GM13976 (cell line): ENCODE data around the gene KDM1A.
A peak's percentile ranks its signal among the peaks of the same experiment; 100 is the strongest.

Experiments
- DNase-seq: peaks from one replicate; pipeline ENCODE4 v3.0.0; 2012; ENCODE audit warnings: low spot score
- in situ Hi-C: fragments of 300-500 bp; cut with MboI; formaldehyde crosslinking; loops from one replicate; pipeline ENCODE4 v1.12.0; 2022; ENCODE audit warnings: low sequenced_read_pairs, mixed read lengths, inconsistent platforms; ENCODE audit not compliant: unreplicated experiment
- TF ChIP-seq, protein P1 (sequence below): IDR thresholded peaks from 2 replicates; pipeline ENCODE4 v1.5.1; 2012; ENCODE audit warnings: borderline replicate concordance, mild to moderate bottlenecking; ENCODE audit not compliant: insufficient read depth; ENCODE audit errors: extremely low read depth, missing control alignments, control extremely low read depth

The KDM1A gene

DNA sequence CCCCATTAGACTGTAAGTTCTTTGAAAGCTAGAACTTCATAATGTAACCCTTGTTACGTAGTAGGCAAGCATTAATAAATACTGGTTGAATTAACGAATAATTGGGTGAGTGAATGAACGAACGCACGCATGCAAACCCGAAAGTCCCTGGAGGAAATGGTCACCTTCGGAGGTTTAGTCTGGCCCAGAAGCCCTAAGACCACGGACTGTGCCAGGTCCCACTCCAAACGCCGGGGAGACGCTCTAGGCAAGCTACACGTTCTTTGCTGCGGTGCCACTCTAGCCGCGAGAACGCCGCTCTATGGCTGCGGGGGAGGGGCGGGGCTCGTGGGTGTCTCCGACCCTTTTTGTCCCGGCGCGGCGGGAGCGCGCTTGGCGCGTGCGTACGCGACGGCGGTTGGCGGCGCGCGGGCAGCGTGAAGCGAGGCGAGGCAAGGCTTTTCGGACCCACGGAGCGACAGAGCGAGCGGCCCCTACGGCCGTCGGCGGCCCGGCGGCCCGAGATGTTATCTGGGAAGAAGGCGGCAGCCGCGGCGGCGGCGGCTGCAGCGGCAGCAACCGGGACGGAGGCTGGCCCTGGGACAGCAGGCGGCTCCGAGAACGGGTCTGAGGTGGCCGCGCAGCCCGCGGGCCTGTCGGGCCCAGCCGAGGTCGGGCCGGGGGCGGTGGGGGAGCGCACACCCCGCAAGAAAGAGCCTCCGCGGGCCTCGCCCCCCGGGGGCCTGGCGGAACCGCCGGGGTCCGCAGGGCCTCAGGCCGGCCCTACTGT, at the start of gene KDM1A:
Gene KDM1A (plus strand): TSS at position 375 of the 769 bp plus-strand sequence. CDS start 129 bp downstream, at position 504.
- peak; percentile 94 for DNase-seq
- in situ Hi-C loops: no loop called here
- TF ChIP-seq, protein P1, sequence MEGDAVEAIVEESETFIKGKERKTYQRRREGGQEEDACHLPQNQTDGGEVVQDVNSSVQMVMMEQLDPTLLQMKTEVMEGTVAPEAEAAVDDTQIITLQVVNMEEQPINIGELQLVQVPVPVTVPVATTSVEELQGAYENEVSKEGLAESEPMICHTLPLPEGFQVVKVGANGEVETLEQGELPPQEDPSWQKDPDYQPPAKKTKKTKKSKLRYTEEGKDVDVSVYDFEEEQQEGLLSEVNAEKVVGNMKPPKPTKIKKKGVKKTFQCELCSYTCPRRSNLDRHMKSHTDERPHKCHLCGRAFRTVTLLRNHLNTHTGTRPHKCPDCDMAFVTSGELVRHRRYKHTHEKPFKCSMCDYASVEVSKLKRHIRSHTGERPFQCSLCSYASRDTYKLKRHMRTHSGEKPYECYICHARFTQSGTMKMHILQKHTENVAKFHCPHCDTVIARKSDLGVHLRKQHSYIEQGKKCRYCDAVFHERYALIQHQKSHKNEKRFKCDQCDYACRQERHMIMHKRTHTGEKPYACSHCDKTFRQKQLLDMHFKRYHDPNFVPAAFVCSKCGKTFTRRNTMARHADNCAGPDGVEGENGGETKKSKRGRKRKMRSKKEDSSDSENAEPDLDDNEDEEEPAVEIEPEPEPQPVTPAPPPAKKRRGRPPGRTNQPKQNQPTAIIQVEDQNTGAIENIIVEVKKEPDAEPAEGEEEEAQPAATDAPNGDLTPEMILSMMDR: peak; percentile 39

DNA sequence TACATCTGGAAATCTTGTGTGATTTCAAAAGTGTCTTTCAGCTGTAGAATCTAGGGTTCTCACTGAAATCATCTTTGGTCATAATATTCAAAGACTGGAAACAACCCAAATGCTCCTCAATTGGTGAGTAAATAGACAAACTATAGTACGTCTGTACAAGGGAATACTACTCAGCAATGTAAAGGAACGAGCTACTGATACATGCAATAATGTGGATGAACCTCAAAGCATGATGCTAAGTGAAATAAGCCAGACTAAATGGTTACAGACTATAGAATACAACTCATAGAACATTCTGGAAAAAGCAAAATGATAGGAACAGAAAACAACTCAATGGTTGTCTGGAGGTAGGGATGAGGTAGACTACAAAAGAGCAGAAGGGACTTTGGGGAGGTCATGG, 49.2 kb upstream of the KDM1A start:
- no peak for DNase-seq
- in situ Hi-C loops: loop anchor here (10.0 kb wide), 1 partner anchor 125 kb away; no protein-coding TSS in a partner anchor
- TF ChIP-seq, protein P1: no peak

DNA sequence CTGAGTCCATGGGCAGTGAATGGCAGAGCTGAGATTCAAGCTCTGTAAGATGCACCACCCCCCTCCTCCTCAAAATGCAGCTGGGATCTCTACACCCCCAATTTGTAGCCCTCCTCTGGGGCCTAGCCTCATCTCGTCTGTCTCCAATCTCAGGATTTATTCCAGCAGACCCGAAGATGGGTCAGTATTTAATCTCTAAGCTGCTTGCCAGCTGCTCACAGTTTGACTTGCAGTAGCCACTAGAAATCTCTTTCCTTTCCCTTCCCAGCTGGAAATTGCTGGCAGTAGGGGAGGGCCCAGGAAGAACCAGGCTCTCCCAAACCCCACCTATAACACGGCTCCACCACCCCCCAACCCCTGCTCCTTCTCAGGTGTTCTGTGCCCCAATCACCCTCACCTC, 48.1 kb upstream of the KDM1A start:
- DNase-seq: no peak
- TF ChIP-seq, protein P1: no peak
- in situ Hi-C loops: loop anchor here (10.0 kb wide), 1 partner anchor 124 kb away; no protein-coding TSS in a partner anchor

DNA sequence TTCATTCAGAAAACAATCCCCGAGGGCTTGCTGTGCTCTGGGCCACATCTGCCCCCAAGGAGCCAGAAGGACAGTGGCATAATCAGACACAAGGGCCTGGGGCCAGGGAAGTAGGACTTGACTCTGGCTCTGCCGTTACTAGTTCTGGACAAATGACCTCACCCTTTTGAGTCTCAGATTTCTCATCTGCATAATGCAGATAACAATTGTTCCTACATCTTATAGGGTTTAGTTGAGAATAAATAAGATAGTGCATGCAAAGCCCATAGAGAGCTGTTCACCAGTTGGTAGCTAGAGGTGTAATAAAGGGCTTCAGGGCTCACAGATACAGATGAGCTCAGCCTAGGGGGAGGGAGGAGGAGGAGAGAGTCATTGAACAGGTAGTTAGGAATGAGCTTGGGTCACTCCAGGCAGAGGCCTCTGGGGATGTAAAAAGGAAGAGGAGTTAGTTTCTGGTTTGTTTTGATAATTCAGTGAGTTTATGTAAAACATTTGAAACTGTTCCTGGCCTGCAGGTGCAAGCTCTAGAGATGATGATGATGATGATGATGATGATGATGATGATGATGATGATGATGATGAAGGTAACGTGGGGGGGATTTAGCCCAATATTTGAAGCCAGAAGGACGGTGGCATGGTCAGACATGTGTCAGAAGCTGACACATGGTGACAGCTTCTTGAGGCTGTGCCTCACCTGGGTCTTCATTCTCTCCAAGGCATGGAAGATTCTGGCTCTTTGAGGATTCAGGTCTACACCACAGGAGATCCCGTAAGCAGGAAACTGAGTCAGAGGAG, 47.5 kb upstream of the KDM1A start:
- TF ChIP-seq, protein P1: no peak
- DNase-seq: no peak
- in situ Hi-C loops: loop anchor here (10.0 kb wide), 1 partner anchor 123 kb away; no protein-coding TSS in a partner anchor

DNA sequence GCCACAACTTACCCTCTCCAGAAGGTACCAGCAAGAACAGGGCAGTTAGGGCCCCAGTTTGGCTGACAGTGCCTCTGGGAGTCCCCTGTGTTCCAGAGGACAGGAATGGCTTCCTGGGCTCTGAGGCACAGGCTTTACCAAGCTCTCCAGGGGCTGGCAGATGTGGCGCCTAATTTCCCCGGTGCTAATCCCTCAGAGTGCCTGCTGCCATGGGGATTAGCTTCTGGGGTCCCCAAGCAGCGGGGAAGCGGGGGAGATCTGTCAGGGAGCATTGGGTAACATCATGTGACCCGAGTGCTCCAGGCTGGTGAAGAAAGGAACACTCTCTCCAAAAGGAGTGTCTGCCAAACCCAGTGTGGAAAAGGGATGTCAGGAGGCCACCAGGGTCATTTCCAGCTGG, 46.5 kb upstream of the KDM1A start, which contains the start of gene LACTBL1:
Gene LACTBL1 (minus strand): TSS at position 107 of the 400 bp plus-strand sequence. CDS start 550 bp downstream, outside the sequence.
- DNase-seq: no peak
- TF ChIP-seq, protein P1: no peak
- in situ Hi-C loops: loop anchor here (10.0 kb wide), 1 partner anchor 122 kb away; no protein-coding TSS in a partner anchor

- TF ChIP-seq, protein P1: no peak
- in situ Hi-C loops: loop anchor here (5.0 to 10.0 kb wide), 2 partner anchors 119 to 217 kb away; no protein-coding TSS in a partner anchor
- no peak for DNase-seq
Observed at GRCh38 chr1:22975694-22976093, 43.6 kb upstream of the KDM1A start.
